Lower lobe of right lung (tissue), 2 donors: ENCODE results near the gene SMURF1. TPM values are rescaled to one million over a fixed set of nuclear protein-coding genes. Genes with fewer than 3 reads are reported as not detected.
A peak's percentile ranks its signal among the peaks of the same experiment; 100 is the strongest.

Experiments used
- ATAC-seq, 2 donors: fragments of 200-7000 bp; cut with Tn5 transposase; one replicate each; pipeline ENCODE4 v1.9.1; 2020 to 2022; ENCODE audit warnings: mild to moderate bottlenecking in 2 of 2, moderate library complexity in 2 of 2
- DNase-seq: peaks from one replicate; pipeline ENCODE4 v3.0.0-alpha.2; 2020
- H3K27ac ChIP-seq: fragments of 200-600 bp; one replicate; pipeline ENCODE4 v1.8.0; 2022
- H3K27me3 ChIP-seq: fragments of 200-600 bp; one replicate; pipeline ENCODE4 v1.8.0; 2022; ENCODE audit warnings: low read depth
- H3K36me3 ChIP-seq: fragments of 200-600 bp; one replicate; pipeline ENCODE4 v1.8.0; 2022; ENCODE audit warnings: mild to moderate bottlenecking
- H3K4me1 ChIP-seq: fragments of 200-600 bp; one replicate; pipeline ENCODE4 v1.8.0; 2022
- H3K4me3 ChIP-seq: fragments of 200-600 bp; one replicate; pipeline ENCODE4 v1.8.0; 2022; ENCODE audit warnings: mild to moderate bottlenecking
- H3K9me3 ChIP-seq: fragments of 200-600 bp; one replicate; pipeline ENCODE4 v1.8.0; 2022
- intact Hi-C: fragments of 100-400 bp; cut with DNase I; formaldehyde crosslinking; loops from one replicate; pipeline ENCODE4 v1.11.0; 2022
- total RNA-seq: library from RNA; stranded (reverse); fragmentation: NEBNext Ultra II Directional; extraction: Animal tissue kit (Norgen Biotek cat#: 25700); gene quantifications from one replicate; pipeline ENCODE4 v1.2.1, GENCODE V29; 2021
- TF ChIP-seq, protein P1 (sequence below): fragments of 200-600 bp; IDR thresholded peaks from one replicate; pipeline ENCODE4 v1.8.0; 2022; ENCODE audit warnings: antibody characterized with exemption, mild to moderate bottlenecking
- donor health status: DM: no; HTN: yes; CAD: no; lungs with severe emphysema.

The SMURF1 gene
- total RNA-seq, 1 donor from 2014 or later: 32.0 TPM

DNA sequence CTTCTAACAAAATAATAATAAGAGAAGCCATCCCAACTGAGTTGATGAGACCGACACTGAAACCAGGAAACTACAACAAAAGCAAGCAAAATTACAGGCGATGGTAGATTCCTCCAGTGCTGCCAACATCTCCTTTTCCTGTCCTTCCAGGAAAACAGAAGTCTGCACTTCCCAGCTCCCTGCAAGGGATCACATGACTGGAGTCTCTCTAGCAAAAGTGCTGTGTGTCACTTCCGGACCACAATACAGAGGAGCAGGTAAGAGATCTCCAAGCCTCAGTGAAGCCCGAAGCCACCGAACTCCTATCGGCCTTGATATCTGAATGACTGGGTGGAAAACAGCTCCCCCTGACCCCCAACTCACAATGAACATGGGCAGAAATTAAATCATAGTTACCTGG, 63.2 kb downstream of the SMURF1 start:
- no peaks in the 10 kb centered on the region for H3K9me3 ChIP-seq
- ATAC-seq (no peak), DNase-seq (no peak)
- no peaks in the 10 kb centered on the region for H3K36me3 ChIP-seq
- H3K4me3 ChIP-seq: no peak overlapping the region
- peaks cover 46% of the 10 kb centered on the region for H3K4me1 ChIP-seq
- TF ChIP-seq, protein P1, sequence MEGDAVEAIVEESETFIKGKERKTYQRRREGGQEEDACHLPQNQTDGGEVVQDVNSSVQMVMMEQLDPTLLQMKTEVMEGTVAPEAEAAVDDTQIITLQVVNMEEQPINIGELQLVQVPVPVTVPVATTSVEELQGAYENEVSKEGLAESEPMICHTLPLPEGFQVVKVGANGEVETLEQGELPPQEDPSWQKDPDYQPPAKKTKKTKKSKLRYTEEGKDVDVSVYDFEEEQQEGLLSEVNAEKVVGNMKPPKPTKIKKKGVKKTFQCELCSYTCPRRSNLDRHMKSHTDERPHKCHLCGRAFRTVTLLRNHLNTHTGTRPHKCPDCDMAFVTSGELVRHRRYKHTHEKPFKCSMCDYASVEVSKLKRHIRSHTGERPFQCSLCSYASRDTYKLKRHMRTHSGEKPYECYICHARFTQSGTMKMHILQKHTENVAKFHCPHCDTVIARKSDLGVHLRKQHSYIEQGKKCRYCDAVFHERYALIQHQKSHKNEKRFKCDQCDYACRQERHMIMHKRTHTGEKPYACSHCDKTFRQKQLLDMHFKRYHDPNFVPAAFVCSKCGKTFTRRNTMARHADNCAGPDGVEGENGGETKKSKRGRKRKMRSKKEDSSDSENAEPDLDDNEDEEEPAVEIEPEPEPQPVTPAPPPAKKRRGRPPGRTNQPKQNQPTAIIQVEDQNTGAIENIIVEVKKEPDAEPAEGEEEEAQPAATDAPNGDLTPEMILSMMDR: no peak
- H3K27ac ChIP-seq: no peak overlapping the region
- intact Hi-C loops: no loop called here
- H3K27me3 ChIP-seq: no peaks in the 10 kb centered on the region

DNA sequence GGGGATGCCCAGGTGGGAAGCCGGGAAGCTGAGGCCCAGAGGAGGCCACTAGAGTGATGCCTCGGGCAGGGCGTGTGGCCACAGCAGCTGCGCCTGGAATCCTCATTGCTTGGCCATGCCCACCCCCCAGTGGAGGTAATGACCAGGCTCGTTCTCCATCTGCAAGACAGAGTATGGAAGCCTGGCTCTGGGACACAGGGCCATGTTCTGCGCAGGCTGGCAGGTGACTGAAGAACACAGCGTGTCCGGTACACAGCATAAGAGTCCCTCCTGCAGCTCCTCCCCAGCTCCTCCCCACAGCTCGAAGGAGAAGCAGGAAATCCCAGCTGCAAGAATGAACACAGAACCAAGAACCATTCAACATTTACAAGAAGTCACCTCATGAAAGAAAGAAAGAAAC, 64.8 kb downstream of the SMURF1 start:
- H3K27me3 ChIP-seq: no peaks in the 10 kb centered on the region
- no peaks in the 10 kb centered on the region for H3K9me3 ChIP-seq
- peaks cover 46% of the 10 kb centered on the region for H3K4me1 ChIP-seq
- H3K36me3 ChIP-seq: no peaks in the 10 kb centered on the region
- DNase-seq: peak; percentile 52
- intact Hi-C loops: no loop called here
- peak; percentile 75 to 84 for ATAC-seq
- H3K4me3 ChIP-seq: no peak overlapping the region
- TF ChIP-seq, protein P1: no peak
- H3K27ac ChIP-seq: no peak overlapping the region

DNA sequence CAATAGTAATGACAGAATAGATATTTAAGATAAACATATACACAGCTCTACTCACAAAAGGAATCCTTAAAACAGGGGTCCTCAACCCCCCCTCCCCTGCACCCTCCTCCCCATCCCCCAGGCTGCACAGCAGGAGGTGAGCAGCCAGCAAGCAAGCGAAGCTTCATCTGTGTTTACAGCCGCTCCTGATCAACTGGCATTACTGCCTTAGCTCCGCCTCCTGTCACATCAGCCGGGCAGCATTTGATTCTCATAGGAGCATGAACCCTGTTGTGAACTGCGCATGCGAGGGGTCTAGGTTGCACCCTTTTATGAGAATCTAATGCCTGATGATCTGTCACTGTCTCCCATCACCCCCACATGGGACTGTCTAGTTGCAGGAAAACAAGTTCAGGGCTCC, 65.5 kb downstream of the SMURF1 start:
- H3K27me3 ChIP-seq: no peaks in the 10 kb centered on the region
- no peaks in the 10 kb centered on the region for H3K9me3 ChIP-seq
- no peaks in the 10 kb centered on the region for H3K36me3 ChIP-seq
- peaks cover 41% of the 10 kb centered on the region for H3K4me1 ChIP-seq
- no peak overlapping the region for H3K27ac ChIP-seq
- no peak overlapping the region for H3K4me3 ChIP-seq
- TF ChIP-seq, protein P1: no peak
- intact Hi-C loops: no loop called here
- DNase-seq (no peak), ATAC-seq (peak in 1 of 2 donors; percentile 20)

DNA sequence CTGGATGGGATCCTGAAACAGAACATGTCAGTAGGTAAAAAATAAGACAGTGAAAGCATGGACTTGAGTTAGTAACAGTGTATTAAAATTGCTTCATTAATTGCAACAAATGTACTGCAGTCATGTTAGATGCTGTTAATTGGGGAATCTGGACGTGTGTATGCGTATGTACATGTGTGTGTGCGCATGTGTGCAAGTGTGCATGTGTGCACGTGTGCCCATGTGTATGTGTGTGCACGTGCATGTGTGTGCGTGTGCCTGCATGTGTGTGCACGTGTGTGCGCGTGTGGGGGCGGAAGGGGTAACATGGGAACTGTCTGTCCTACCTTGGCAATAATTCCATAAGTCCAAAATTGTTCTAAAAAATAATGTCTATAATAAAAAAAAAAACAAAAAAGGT, 67.3 kb downstream of the SMURF1 start:
- Histone ChIP-seq H3K4me3 (no peak overlapping the region), H3K27me3 (no peaks in the 10 kb centered on the region), H3K36me3 (no peaks in the 10 kb centered on the region), H3K9me3 (no peaks in the 10 kb centered on the region), H3K27ac (no peak overlapping the region), H3K4me1 (peaks cover 29% of the 10 kb centered on the region)
- ATAC-seq (no peak), DNase-seq (no peak)
- TF ChIP-seq, protein P1: no peak
- intact Hi-C loops: no loop called here

DNA sequence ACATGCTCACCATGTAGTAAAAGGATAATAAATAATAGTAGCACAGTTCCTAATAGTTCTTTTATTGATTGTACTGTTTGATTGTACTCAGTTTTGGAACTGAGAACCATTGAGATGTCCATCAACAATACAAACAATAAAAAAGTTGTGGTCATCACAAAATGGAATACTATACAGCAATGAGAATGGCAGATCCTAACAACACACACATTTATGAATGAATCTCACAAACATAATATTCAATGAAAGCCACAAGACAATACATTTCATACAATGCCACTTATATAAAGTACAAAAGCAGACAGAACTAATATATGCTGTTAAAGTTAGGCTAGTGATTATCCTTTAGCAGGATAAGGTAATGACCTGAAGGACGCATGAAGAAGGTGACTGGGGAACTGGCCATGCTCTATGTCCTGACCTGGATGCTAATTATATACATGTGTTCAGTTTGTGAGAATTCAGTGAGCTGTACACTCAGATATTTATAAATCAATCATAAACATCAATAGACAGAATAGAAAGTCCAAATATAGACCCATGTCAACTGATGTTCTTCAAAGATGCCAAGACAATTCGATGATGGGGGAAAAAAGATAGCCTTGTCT, 70.0 kb downstream of the SMURF1 start:
- intact Hi-C loops: no loop called here
- TF ChIP-seq, protein P1: no peak

More for the DNA sequence above, 70.0 kb downstream of the SMURF1 start:
- peaks cover 13% of the 10 kb centered on the region for H3K4me1 ChIP-seq
- no peak overlapping the region for H3K4me3 ChIP-seq
- H3K9me3 ChIP-seq: no peaks in the 10 kb centered on the region
- ATAC-seq (no peak), DNase-seq (no peak)
- no peak overlapping the region for H3K27ac ChIP-seq
- H3K36me3 ChIP-seq: no peaks in the 10 kb centered on the region
- no peaks in the 10 kb centered on the region for H3K27me3 ChIP-seq
